Gastrocnemius medialis (tissue), 4 donors: ENCODE measurements around the gene ACTN3.

Experiments used
- CTCF ChIP-seq, 5 experiments: fragments of 450-650 bp in 3 of 5; fragments of 200-600 bp in 2 of 5; sonication (generic) in 2 of 5; IDR thresholded peaks in 4 of 5; conservative IDR thresholded peaks in 1 of 5; 1 replicate in 4 of 5; 2 replicates in 1 of 5; pipeline ENCODE4 v1.5.1; 2016 to 2019; ENCODE audit warnings: antibody characterized with exemption in 5 of 5, mild to moderate bottlenecking in 3 of 5, moderate library complexity in 3 of 5
- POLR2A ChIP-seq, 2 donors: fragments of 450-650 bp; IDR thresholded peaks; one replicate each; pipeline ENCODE4 v1.6.1; 2017; ENCODE audit warnings: antibody characterized with exemption in 2 of 2, mild to moderate bottlenecking in 2 of 2, moderate library complexity in 2 of 2

GRCh38 chr11:66542362-66542761 lies 4.3 kb upstream of the ACTN3 start:
- TF ChIP-seq CTCF (IDR thresholded peaks at IDR 0.05 in 4 of 5, conservative IDR thresholded peaks at IDR 0.05 in 1 of 5): no peak
- TF ChIP-seq POLR2A (IDR thresholded peaks at IDR 0.05): no peak
